Measurements from ENCODE around the gene NDUFA8. TPM values are rescaled to one million over a fixed set of nuclear protein-coding genes. Genes with fewer than 3 reads are reported as not detected.

NDUFA8 gene
- total and polyA plus RNA-seq, 9 of the 15 experiments (the other 6 are each of a cell fraction or from before 2014, with no cell fraction given): 105 to 212 (median 133) TPM

GRCh38 chr9:122118343-122119165, 41.0 kb downstream of the NDUFA8 start (continued):
- TF ChIP-seq FOXO4 (CRISPR knock-in tag; IDR thresholded peaks at IDR 0.05) (no peak), ZNF76 (CRISPR knock-in tag; IDR thresholded peaks at IDR 0.05; ENCODE audit: borderline replicate concordance) (no peak), FOXP1 (CRISPR knock-in tag; IDR thresholded peaks at IDR 0.05) (no peak), YY1 (IDR thresholded peaks at IDR 0.05; ENCODE audit: borderline replicate concordance in 1 of 3, control insufficient read depth in 1 of 3, extremely low read depth in 1 of 3, insufficient read depth in 3 of 3, insufficient read length in 1 of 3, insufficient replicate concordance in 2 of 3, low read depth in 1 of 3, low read length in 2 of 3) (no peak), RBM25 (IDR thresholded peaks at IDR 0.05; ENCODE audit: low read depth, low read length, severe bottlenecking) (peak; percentile 95), ZNF311 (CRISPR knock-in tag; IDR thresholded peaks at IDR 0.05) (no peak), SMARCA5 (IDR thresholded peaks at IDR 0.05) (peak; percentile 77; the same call in 1 of the 2 replicates), MAFG (tag; conservative IDR thresholded peaks at IDR 0.05) (peak; percentile 46; the same call in 1 of the 2 replicates), MCM2 (IDR thresholded peaks at IDR 0.05; ENCODE audit: low read depth) (no peak), PPARD (CRISPR knock-in tag; IDR thresholded peaks at IDR 0.05) (no peak), NCOA1 (IDR thresholded peaks at IDR 0.05; ENCODE audit: low read depth) (no peak), KLF6 (CRISPR knock-in tag; IDR thresholded peaks at IDR 0.05; ENCODE audit: borderline replicate concordance) (no peak), NR2F6 (CRISPR knock-in tag; IDR thresholded peaks at IDR 0.05) (no peak), DIDO1 (tag; IDR thresholded peaks at IDR 0.05; ENCODE audit: low read depth) (no peak), ZNF140 (CRISPR knock-in tag; IDR thresholded peaks at IDR 0.05) (no peak), TRIM25 (IDR thresholded peaks at IDR 0.05; ENCODE audit: borderline replicate concordance) (no peak), HSF4 (CRISPR knock-in tag; IDR thresholded peaks at IDR 0.05; ENCODE audit: borderline replicate concordance) (no peak), HMGN3 (IDR thresholded peaks at IDR 0.05; ENCODE audit: borderline replicate concordance, extremely low read depth, insufficient read length, low read depth, low read length) (no peak), ZBTB7A (IDR thresholded peaks at IDR 0.05; ENCODE audit: borderline replicate concordance, control insufficient read depth, low read depth, low read length) (no peak), HDAC2 (IDR thresholded peaks at IDR 0.05) (0 out of 2 replicates have a peak, but pooled peaks have one; percentile 44), CREM (IDR thresholded peaks at IDR 0.05; ENCODE audit: low read depth) (no peak), C11orf30 (IDR thresholded peaks at IDR 0.05; ENCODE audit: low read depth) (peak; percentile 40; the same call in 1 of the 2 replicates)
- TF ChIP-seq, protein P1, sequence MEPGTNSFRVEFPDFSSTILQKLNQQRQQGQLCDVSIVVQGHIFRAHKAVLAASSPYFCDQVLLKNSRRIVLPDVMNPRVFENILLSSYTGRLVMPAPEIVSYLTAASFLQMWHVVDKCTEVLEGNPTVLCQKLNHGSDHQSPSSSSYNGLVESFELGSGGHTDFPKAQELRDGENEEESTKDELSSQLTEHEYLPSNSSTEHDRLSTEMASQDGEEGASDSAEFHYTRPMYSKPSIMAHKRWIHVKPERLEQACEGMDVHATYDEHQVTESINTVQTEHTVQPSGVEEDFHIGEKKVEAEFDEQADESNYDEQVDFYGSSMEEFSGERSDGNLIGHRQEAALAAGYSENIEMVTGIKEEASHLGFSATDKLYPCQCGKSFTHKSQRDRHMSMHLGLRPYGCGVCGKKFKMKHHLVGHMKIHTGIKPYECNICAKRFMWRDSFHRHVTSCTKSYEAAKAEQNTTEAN (CRISPR knock-in tag; IDR thresholded peaks at IDR 0.05): no peak

Data from K562 (cell line).